Stimulated activated CD4-positive, alpha-beta T cell treated with anti-CD3 and anti-CD28 coated beads, Interleukin-2, amount 100 ng/mL, for 24 hours (primary cell): ENCODE data around the gene FMNL2.

Experiments used
- DNase-seq, 2 donors: peaks; one replicate each; pipeline ENCODE4 v3.0.0-alpha.2; 2020

Gene FMNL2

GRCh38 chr2:152588998-152589397 lies 254.0 kb downstream of the FMNL2 start:
- no peak for DNase-seq

DNA sequence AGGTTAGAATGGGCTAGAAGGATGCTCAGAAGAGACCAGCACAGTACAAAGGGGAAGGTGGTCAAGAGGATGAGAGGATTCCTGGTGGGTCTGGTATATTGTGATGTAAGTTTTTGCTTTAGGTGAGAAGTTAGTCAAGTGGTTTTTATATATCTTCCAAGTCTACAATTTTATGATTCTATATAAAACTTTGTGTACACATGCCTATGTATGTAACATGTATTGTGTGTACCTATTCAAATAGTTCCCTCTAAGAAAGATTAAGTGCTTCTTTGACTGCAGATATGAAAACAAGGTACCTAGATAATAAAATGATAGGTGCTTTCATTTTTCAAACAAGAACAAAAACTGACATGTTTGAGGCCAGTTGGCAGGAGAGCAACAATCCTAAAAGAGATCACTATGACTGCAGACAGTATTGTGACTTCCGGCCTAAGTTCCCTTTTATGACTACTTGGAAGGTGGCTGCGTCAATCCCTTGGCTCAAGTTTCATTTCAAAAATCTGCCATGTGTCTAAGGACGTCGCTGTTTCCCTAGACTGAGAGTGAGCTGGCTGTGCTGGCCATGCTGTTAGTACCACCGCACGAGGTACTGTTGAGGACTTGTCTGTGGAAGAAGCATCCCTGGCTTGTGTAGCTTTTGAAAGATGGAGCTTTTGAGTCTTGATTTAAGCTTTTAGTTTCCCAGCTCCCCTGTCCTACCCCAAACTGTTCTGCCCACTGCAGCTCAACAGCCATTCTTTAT lies 259.2 kb downstream of the FMNL2 start:
- no peak for DNase-seq

DNA sequence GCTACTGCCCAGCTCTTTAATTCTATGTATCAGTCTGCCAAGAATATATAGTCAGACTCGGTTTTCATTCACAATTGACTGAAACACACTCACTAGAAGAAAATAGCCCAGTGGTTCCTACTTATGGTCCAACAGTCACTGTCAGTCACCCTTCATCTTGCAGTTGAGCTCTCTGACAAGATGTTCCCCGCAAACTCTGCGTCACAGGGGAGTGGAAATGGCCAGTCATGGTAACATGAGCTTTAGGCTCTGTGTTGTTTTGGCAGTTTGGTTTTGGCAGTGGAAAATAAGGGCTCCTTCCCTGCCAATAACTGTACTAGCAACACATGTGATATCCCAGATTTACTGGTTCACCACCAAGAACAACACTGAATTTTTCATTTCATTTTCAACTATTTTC lies 259.8 kb downstream of the FMNL2 start:
- DNase-seq: no peak

GRCh38 chr2:152598975-152599759 lies 264.2 kb downstream of the FMNL2 start:
- no peak for DNase-seq

DNA sequence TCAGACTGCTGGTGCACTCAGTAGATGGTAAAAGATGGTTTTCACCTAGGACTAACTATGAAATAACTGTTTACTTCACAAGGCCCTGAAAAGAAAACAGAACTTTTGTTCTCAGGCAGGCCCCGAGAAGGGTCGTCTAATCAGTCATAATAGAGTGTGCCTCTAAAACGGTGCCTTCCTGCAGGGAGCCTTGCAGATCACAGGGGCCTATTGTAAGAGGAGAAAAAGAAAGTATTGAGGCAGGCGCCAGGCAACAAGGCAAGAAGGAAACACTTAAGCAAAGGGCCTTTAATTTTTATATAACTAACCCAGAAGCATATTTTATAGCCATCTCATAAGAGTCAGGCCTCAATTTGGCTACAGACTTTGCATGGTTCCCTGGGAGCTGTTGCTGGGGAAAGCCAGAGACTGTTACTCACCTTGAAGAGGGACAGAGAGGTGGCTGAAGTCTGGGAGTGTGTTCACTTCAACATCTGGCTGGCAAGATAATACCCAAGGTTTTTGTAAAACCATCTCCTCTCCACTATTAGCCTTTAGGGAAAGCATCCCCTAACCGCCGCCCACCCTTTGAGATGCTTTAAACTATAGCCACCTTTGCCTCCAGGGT lies 265.2 kb downstream of the FMNL2 start:
- no peak for DNase-seq

DNA sequence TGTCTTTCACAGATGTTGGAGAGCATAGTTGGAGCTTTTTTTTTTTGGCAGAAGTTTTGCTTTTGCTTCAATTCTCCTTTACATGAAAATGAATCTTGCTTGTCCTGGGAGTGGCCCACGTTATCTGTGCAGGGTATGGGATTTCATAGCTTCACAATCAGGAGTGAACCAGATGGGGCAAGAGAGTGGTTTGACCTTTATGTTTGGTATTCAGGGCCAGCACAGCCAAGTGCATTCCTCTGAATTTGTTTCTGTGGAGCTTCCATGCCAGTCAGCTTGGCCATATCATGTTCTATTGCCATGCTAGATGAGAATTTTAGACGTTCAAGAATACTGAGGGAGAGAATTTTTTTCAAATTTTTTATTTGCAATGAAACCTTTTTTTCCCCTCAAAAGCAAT lies 265.7 kb downstream of the FMNL2 start:
- DNase-seq: no peak

DNA sequence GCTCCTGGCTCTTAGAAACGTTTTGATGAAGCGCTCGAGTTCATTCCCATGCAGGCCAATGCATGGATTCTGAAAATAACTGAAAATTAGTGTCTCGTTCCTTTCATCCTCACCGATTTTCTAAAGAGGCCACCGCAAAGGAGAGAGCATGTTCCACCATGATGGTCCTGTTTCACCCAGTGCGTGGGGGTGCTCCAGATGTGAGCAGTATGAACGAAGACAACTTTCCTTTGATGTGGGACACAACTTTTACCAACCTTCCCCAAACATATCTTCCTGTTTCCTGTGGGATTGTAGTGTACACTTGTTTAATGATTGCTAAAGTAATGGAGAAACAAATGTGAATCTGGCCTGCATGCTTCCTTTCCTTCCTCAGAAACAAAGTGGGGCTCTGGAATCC lies 267.8 kb downstream of the FMNL2 start:
- DNase-seq: no peak

- no peak for DNase-seq
Observed at GRCh38 chr2:152603166-152603565, 268.2 kb downstream of the FMNL2 start.

GRCh38 chr2:152606081-152606480 lies 271.1 kb downstream of the FMNL2 start:
- no peak for DNase-seq

DNA sequence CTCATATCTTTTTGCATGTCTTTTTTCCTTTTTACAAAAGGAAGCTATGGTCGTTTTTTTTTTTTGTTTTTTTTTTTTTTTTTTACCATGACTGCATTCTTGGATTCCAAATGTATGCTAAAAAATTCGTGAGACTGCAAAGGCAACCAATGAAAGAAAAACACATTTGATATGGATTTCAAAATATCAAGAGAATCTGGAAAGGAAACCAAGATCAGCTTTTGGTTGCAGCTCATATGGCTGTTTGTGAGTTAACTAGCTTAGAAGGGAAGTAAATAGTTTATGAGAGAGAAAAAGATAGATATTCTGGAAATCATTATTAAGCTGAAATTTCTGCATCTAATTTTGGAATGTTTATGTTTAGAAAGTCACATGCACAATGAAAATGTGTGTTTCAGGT lies 272.0 kb downstream of the FMNL2 start:
- no peak for DNase-seq

DNA sequence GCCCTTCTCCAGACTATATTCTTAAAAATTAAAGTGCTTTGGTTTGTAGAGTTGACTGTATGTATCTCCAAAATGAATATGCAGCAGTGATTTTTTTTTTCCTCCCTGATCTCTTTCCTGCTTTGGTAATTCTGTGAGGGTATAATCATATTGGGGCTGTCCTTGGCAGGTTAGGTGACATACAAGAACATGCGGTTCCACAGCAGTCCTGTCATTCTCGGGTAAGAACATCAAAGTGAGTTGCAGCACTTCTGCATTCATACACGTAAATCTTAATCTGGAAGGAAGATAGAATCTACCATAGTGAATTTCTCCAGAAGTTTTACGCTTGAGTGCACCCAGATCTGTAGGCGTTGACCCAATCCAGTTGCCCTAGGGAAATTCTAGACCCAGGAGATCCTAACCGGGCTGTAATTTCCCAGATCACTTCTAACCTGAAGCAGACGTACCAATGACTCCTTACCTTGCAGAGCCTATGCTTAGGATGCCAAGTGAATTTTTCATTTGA lies 272.9 kb downstream of the FMNL2 start:
- no peak for DNase-seq

- no peak for DNase-seq
Observed at GRCh38 chr2:152609154-152609553, 274.2 kb downstream of the FMNL2 start.

GRCh38 chr2:152609699-152610098 lies 274.7 kb downstream of the FMNL2 start:
- no peak for DNase-seq

- no peak for DNase-seq
Observed at GRCh38 chr2:152611458-152612231, 276.7 kb downstream of the FMNL2 start.

- DNase-seq: no peak
Observed at GRCh38 chr2:152613235-152613634, 278.3 kb downstream of the FMNL2 start.

- no peak for DNase-seq
Observed at GRCh38 chr2:152615177-152615576, 280.2 kb downstream of the FMNL2 start.

DNA sequence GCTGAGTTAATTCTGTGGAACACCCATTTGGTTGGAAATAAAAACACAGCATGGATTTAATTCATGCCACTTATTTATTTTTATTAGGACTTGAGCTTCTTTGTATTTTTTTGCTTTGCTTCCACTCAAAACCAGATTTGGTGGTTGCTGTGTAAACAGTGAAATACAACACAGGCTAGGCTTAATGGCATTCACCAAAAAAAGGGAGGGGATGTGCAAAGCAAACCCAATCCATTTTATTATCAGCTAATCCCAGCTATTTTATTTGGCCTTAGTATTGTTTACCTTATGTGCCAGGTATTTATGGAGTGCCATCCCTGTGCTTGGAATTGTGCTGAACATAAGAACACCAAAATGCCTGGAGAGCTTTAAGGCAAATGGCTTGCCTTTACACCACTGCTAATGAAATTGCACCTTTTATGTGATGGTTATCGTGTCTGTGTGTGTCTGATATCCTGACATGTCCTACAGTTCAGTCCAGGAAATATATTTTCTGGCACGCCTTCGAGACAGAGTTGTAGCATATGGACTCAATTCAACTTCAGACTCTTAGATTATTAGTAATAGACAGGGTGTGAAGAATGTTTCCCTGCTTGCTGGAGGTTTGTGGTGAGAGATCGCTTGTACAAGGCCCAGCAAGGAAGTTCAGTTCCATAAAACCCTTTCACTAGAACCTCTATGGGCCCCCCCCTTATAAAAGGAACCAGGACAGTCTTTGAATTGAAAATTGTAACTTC lies 282.6 kb downstream of the FMNL2 start:
- DNase-seq: no peak

DNA sequence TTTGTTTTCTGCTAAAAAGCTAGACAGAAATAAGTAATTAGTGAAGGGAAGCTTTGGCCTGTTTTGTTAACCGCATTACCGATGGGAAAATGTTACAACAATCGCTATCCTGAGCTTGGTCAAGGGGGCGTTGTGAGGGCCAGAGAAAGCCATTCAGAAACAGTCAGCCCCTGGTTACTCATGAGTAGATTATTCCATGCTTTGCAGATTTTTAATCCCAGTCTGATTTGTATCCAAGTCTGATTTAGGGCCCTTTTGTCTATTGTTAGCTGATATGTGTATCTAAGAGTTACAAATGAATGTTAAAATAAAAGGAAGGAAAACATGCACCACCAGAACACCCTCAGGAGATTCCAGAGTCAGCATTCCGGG lies 283.2 kb downstream of the FMNL2 start:
- DNase-seq: no peak

DNA sequence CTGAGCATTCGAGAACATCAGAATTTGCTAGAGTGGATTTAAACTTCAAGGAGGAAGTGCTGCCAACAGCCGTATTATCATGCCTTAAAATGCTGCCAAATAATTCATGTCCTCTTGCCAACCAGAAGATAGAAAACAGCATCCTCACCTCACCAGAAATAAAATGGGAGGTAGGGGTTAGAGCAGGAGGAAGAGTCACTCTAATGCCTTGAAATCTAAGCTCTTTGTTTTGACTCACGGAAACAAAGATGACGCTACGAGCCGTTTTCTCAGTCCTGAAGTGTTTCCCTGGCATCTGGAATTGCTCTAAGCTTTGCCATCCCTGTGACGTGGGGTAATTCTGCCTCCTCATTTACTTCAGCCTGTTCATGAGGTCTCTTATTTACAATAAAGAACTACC lies 285.2 kb downstream of the FMNL2 start:
- no peak for DNase-seq

DNA sequence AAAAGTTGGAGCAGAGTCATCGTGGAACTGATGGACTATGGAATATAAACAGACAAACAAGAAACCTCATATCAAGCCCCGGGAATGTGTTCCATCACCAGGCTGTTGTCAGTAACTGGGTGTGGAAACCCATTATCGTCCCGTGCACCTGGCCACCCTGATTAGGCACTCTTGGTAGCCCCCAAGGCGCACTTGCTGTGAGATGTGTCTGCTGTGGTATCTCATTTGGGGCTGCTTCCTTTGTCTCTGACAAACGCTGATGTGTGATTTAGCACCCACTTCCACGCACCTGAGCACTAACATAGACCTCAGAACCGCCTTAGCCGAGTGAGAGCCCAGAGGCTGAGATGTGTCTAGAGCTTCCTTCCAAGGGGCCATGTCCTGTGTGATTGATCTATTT lies 286.0 kb downstream of the FMNL2 start:
- no peak for DNase-seq

DNA sequence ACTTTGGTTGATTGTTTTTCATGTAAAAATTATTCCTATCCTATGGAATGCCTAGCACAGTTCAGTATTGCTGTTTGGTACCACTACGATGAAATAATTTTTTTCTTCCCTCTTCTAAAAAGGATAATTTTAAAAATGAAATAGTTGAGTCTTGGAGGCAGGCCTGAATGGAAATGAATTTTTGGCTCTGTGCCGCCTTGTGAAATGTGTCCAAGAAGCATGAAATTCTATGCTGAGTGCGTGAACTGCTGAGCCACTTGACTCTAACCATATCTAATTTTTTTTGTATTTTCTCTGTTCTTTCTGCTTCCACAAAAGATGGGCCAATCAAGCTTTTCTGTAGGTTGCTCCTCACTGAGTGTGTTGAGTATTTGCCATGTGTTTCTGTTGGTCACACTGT lies 287.2 kb downstream of the FMNL2 start:
- DNase-seq: no peak

- no peak for DNase-seq
Observed at GRCh38 chr2:152623076-152623740, 288.2 kb downstream of the FMNL2 start.
